B cell (primary cell): ENCODE results near the gene CRY1. TPM values are rescaled to one million over a fixed set of nuclear protein-coding genes. Genes with fewer than 3 reads are reported as not detected.

ENCODE experiments used
- ATAC-seq: fragments of 200-7000 bp; cut with Tn5 transposase; one replicate; pipeline ENCODE4 v1.10.0; 2021; ENCODE audit warnings: low read depth, mild to moderate bottlenecking, moderate number of reproducible peaks, moderate library complexity
- CTCF ChIA-PET: fragments of 350-600 bp; sonication (Branson Sonifier 250); formaldehyde crosslinking; loops from one replicate; lab custom pipeline; 2021; ENCODE audit warnings: antibody characterized with exemption, inconsistent platforms; lab: Charles Lee
- POLR2A ChIA-PET: fragments of 350-600 bp; sonication (Branson Sonifier 250); formaldehyde crosslinking; loops from one replicate; lab custom pipeline; 2021; ENCODE audit warnings: antibody characterized with exemption; lab: Charles Lee
- DNase-seq: peaks from one replicate; pipeline ENCODE4 v3.0.0; 2013
- H2AFZ ChIP-seq: 2 replicates; pipeline ENCODE4 v1.6.1; 2012; ENCODE audit warnings: mild to moderate bottlenecking, low read depth, low read length; ENCODE audit not compliant: insufficient read depth, poor library complexity, severe bottlenecking
- H3K27ac ChIP-seq, 2 donors: 1 replicate in 1 of 2; 2 replicates in 1 of 2; pipeline ENCODE4 v1.5.1; 2012 to 2013; ENCODE audit warnings: low read length in 2 of 2, mild to moderate bottlenecking in 2 of 2, moderate library complexity in 1 of 2
- H3K27me3 ChIP-seq, 4 experiments: fragments of 200-600 bp in 1 of 4; sonication (generic) in 1 of 4; replicated peaks in 1 of 4; 1 replicate in 2 of 4; 2 replicates in 2 of 4; pipeline versions ENCODE4 v1.6.1 to v1.7.0; 2013 to 2016; ENCODE audit warnings: low read length in 3 of 4, mild to moderate bottlenecking in 2 of 4, mixed read lengths in 1 of 4, moderate library complexity in 1 of 4; ENCODE audit not compliant: insufficient read depth in 4 of 4, control insufficient read depth in 3 of 4; ENCODE audit errors: control extremely low read depth in 1 of 4
- H3K36me3 ChIP-seq, 2 experiments: replicated peaks in 1 of 2; 1 replicate in 1 of 2; 2 replicates in 1 of 2; pipeline versions ENCODE4 v1.6.1 to v1.7.1; 2013; ENCODE audit warnings: low read length in 1 of 2; ENCODE audit not compliant: insufficient read depth in 2 of 2, control insufficient read depth in 1 of 2; ENCODE audit errors: control extremely low read depth in 1 of 2, extremely low read depth in 1 of 2
- H3K4me1 ChIP-seq, 2 donors: fragments of 200-600 bp in 1 of 2; sonication (generic) in 1 of 2; 1 replicate in 1 of 2; 2 replicates in 1 of 2; pipeline versions ENCODE4 v1.5.1 to v1.6.1; 2013 to 2017; ENCODE audit warnings: low read length in 2 of 2; ENCODE audit not compliant: control insufficient read depth in 2 of 2, insufficient read depth in 2 of 2
- H3K4me2 ChIP-seq: replicated peaks from 2 replicates; pipeline ENCODE3; 2012; ENCODE audit warnings: mild to moderate bottlenecking, low read depth, low read length; ENCODE audit not compliant: poor library complexity, severe bottlenecking
- H3K4me3 ChIP-seq, 5 experiments: fragments of 200-600 bp in 1 of 5; sonication (generic) in 1 of 5; 1 replicate in 3 of 5; 2 replicates in 2 of 5; pipeline versions ENCODE4 v1.5.1 to v1.7.0; 2011 to 2016; ENCODE audit warnings: low read length in 4 of 5, mild to moderate bottlenecking in 4 of 5, low read depth in 2 of 5, control low read depth in 1 of 5, moderate library complexity in 1 of 5; ENCODE audit not compliant: insufficient read depth in 1 of 5; ENCODE audit errors: control extremely low read depth in 1 of 5, extremely low read depth in 1 of 5
- H3K79me2 ChIP-seq: fragments of 200-600 bp; sonication (generic); one replicate; pipeline ENCODE4 v1.6.0; 2016; ENCODE audit warnings: low read length; ENCODE audit not compliant: control insufficient read depth, insufficient read depth
- H3K9ac ChIP-seq: fragments of 200-600 bp; sonication (generic); 2 replicates; pipeline ENCODE4 v1.6.1; 2017; ENCODE audit warnings: mild to moderate bottlenecking, low read length, moderate library complexity
- H3K9me3 ChIP-seq, 3 donors: one replicate each; pipeline versions ENCODE4 v1.6.1 to v1.7.1; 2013; ENCODE audit warnings: low read length in 2 of 3; ENCODE audit not compliant: control insufficient read depth in 2 of 3, insufficient read depth in 1 of 3; ENCODE audit errors: control extremely low read depth in 1 of 3
- H4K20me1 ChIP-seq: 2 replicates; pipeline ENCODE4 v1.6.0; 2012; ENCODE audit warnings: mild to moderate bottlenecking, low read length; ENCODE audit not compliant: insufficient read depth, control insufficient read depth, poor library complexity, severe bottlenecking
- H3K27ac Mint-ChIP-seq: one replicate; pipeline ENCODE4 v1.8.0; 2021; ENCODE audit warnings: mixed read lengths
- H3K27me3 Mint-ChIP-seq: one replicate; pipeline ENCODE4 v1.8.0; 2021; ENCODE audit warnings: mixed read lengths
- H3K4me1 Mint-ChIP-seq: one replicate; pipeline ENCODE4 v1.8.0; 2021; ENCODE audit warnings: mixed read lengths
- H3K4me3 Mint-ChIP-seq: one replicate; pipeline ENCODE4 v1.8.0; 2021; ENCODE audit warnings: mixed read lengths
- H3K9me3 Mint-ChIP-seq: one replicate; pipeline ENCODE4 v1.8.0; 2022; ENCODE audit warnings: mixed read lengths; ENCODE audit not compliant: insufficient read depth
- CTCF ChIP-seq: fragments of 200-600 bp; IDR thresholded peaks from one replicate; pipeline ENCODE4 v1.8.0; 2022; ENCODE audit warnings: antibody characterized with exemption, mild to moderate bottlenecking
- EZH2 ChIP-seq: IDR thresholded peaks from 2 replicates; pipeline ENCODE4 v1.6.1; 2012; ENCODE audit warnings: borderline replicate concordance, low read depth, mild to moderate bottlenecking, moderate library complexity, low read length; ENCODE audit not compliant: insufficient read depth, poor library complexity, severe bottlenecking
- WGBS: methylation state at CpG from one replicate; pipeline ENCODE4 v1.1.5; 2013; ENCODE audit warnings: missing lambda C conversion rate; ENCODE audit not compliant: insufficient coverage; 5-methylcytosine and 5-hydroxymethylcytosine counted together
- intact Hi-C: fragments of 100-400 bp; cut with micrococcal nuclease; formaldehyde crosslinking; loops from one replicate; pipeline ENCODE4 v1.10.0; 2022
- polyA plus RNA-seq: library from polyadenylated mRNA; depleted of rRNA; stranded (reverse); fragments of >200 nt; gene quantifications from 2 replicates; pipeline ENCODE4 v1.2.3, GENCODE V29; 2012
- total RNA-seq, 2 donors: library from RNA; stranded (reverse); fragments of 120-200 nt in 1 of 2; gene quantifications; 1 replicate in 1 of 2; 2 replicates in 1 of 2; pipeline versions ENCODE4 v1.2.3 to v1.2.4, GENCODE V29; 2013 to 2022

The CRY1 gene
- total and polyA plus RNA-seq, 2 donors (not counting 1 experiment from before 2014, with no cell fraction given): 2.4 to 8.8 TPM

- H3K36me3 ChIP-seq: peaks cover 1 to 18% of the 10 kb centered on the region in 2 experiments
- Mint-ChIP-seq H3K27ac (no peak overlapping the region), H3K4me1 (peaks cover 15% of the 10 kb centered on the region), H3K27me3 (no peaks in the 10 kb centered on the region), H3K4me3 (no peak overlapping the region), H3K9me3 (no peaks in the 10 kb centered on the region)
- H2AFZ ChIP-seq: no peak overlapping the region
- POLR2A ChIA-PET: no interaction called here
- CTCF ChIA-PET: no interaction called here
- no peak overlapping the region for H3K9ac ChIP-seq
- no peaks in the 10 kb centered on the region for H3K27me3 ChIP-seq
- H4K20me1 ChIP-seq: no peaks in the 10 kb centered on the region
- no peak overlapping the region for H3K4me2 ChIP-seq
- ATAC-seq (no peak), DNase-seq (no peak)
- TF ChIP-seq CTCF (no peak), EZH2 (no peak)
- no peak overlapping the region for H3K27ac ChIP-seq
- no peak overlapping the region for H3K4me3 ChIP-seq
- no peaks in the 10 kb centered on the region for H3K79me2 ChIP-seq
- intact Hi-C loops: no loop called here
- peaks cover 7 to 10% of the 10 kb centered on the region in 2 donors for H3K4me1 ChIP-seq
- H3K9me3 ChIP-seq: no peaks in the 10 kb centered on the region
Measured at GRCh38 chr12:106973545-106973944, 119.8 kb downstream of the CRY1 start.

GRCh38 chr12:106971065-106971464 is 122.3 kb downstream of the CRY1 start:
- intact Hi-C loops: no loop called here
- H3K9me3 ChIP-seq: no peaks in the 10 kb centered on the region
- CTCF ChIA-PET: no interaction called here
- peaks cover under 1% of the 10 kb centered on the region for H3K79me2 ChIP-seq
- H3K4me1 ChIP-seq: peaks cover 7 to 10% of the 10 kb centered on the region in 2 donors
- DNase-seq (no peak), ATAC-seq (no peak)
- peak overlapping the region; percentile 27 for H3K27ac Mint-ChIP-seq
- H3K4me3 Mint-ChIP-seq: no peak overlapping the region
- POLR2A ChIA-PET: no interaction called here
- no peaks in the 10 kb centered on the region for H3K27me3 ChIP-seq
- no peak for TF ChIP-seq CTCF
- TF ChIP-seq EZH2: no peak
- peaks cover 15% of the 10 kb centered on the region for H3K4me1 Mint-ChIP-seq
- H3K9me3 Mint-ChIP-seq: no peaks in the 10 kb centered on the region
- H3K4me3 ChIP-seq: no peak overlapping the region
- no peak overlapping the region for H3K27ac ChIP-seq
- 100% methylated on average over 1 of the region's 2 CpGs for WGBS
- no peaks in the 10 kb centered on the region for H3K27me3 Mint-ChIP-seq
- no peak overlapping the region for H2AFZ ChIP-seq
- no peaks in the 10 kb centered on the region for H4K20me1 ChIP-seq
- H3K4me2 ChIP-seq: no peak overlapping the region
- H3K9ac ChIP-seq: no peak overlapping the region
- H3K36me3 ChIP-seq: peaks cover 8 to 30% of the 10 kb centered on the region in 2 experiments
